HG02884 (cell line): ENCODE measurements around the gene PARM1.
A peak's percentile ranks its signal among the peaks of the same experiment; 100 is the strongest.

Source experiments
- ATAC-seq: cut with Tn5 transposase; IDR thresholded peaks from one replicate; pipeline ENCODE4 v1.9.1; 2021; ENCODE audit warnings: mild to moderate bottlenecking, moderate library complexity; ENCODE audit not compliant: unreplicated experiment

PARM1 gene

GRCh38 chr4:74932832-74933561 lies at the start of gene PARM1:
Gene PARM1, plus strand, starts transcription at chr4:74933116. Its CDS starts 212 bp downstream, at chr4:74933328.
- ATAC-seq = peak; percentile 64

GRCh38 chr4:74884266-74884665 lies 48.6 kb upstream of the PARM1 start:
- no peak for ATAC-seq

DNA sequence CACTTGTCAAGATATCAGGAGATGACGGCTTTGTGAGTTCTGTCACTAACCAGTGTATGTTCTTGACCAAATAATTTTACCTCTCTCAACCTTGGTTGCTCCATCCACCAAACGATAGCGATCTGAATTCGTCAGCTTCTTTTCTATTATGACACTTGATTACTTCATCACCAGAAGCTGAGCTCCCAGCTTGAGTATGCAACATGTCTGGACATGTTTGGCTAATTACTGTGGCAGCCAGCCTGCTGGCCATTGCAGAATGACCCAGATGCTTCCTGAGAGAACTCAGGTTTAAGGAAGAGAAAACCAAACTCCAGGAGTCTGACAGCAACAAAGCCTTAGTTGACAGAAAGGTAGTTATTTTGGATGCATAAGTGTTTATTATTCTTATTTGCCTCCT lies 46.4 kb upstream of the PARM1 start:
- ATAC-seq = no peak

DNA sequence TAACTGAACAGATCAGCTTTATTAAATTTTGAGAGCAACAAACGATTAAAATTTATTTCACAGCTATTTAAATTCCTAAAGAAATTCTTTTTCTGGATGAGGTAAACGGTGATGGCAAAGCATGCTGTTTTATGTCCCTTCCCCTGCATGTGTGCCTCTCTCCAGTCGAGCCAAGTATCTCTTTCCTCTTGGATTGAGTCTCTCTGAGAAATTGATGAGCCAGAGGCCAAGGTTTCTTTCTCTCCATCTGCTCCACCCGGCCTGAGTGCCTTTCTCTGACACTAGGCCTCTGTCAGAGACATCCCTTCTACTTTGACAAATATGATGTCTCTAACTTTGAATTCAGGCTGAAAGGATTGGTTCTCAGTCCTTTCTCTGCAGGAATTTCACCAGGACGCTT lies 42.6 kb upstream of the PARM1 start:
- no peak for ATAC-seq

GRCh38 chr4:74891037-74891436 lies 41.9 kb upstream of the PARM1 start:
- no peak for ATAC-seq

- ATAC-seq = no peak
Observed at GRCh38 chr4:74893171-74893570, 39.7 kb upstream of the PARM1 start.

DNA sequence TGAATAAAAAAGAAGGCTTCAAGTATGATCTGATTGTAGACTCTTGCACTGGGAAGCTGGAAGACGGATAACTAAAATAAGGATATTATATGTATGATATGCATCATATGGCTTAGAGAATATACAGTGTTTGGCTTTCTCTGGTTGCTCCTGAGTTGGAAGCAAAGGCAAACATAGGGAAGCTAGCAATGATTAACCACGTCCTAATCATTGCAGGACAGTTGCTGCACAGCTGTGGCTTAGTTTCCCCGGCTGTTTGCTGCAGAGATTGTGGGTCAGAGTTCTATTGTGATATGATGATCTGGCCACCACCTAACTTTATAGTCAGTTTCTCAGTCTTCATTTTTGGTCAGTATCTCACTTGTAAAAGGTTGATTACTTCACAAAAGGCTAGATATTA lies 36.3 kb upstream of the PARM1 start:
- ATAC-seq = no peak

DNA sequence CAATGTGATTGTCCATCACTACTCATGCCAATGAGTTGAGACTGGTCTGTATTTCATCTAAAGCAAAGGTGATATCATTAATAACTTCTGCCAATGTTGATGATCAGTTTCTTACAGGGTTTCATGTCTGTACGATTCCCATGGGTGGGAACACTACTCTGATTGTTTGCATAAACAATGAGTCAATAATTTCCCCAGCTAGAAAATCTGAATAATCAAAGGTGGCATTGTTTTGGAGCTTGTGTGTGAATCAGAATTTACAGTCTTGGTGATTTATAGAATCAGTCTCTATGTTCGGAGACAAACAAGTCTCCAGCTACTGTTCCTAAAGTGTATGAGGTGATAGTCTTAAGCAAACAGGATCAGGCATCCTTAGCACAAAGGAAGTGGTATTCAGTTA lies 35.5 kb upstream of the PARM1 start:
- ATAC-seq = no peak

DNA sequence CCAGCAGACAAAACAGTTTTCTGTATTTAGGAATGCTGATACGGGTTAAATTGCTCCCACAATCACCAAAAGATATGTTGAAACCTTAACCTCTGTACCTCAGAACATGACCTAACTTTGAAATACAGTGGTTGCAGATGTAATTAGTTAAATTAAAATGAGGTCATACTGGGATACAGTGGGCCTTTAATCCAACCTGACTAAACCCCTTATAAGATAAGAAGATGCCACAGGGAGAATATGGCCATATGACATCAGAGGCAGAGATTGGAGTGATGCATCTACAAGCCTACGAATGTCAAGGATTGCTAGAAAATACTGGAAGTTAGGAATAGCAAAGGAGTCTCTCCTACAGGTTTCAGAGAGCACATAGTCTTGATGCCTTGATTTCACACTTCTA lies 32.1 kb upstream of the PARM1 start:
- ATAC-seq = no peak

DNA sequence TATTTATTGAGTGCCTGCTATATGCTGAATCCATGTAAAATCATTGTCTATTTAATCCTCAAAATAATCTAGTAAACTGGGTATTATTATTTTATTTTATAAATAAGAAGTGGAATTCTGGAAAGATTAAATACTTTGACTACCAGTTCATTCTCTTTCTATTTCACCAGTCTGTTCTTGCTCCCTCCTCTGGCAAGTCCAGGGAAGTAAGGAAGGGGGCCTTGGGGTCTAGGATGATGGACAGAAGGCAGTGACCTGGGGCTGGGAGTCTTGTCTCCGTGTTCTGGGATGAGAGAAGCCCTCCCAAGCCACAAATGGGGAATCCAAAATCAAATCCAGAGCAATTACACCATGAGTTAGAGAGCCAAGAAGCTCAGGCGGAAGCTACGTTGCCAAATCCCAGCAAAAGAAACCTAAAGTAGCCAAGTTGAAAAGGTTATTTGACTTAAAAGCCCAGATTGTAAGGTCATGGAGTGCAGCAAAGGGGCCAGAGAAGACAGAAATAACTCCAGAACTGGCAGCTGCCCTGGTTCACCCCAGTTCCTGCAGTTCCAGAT lies 28.3 kb upstream of the PARM1 start:
- ATAC-seq = no peak

GRCh38 chr4:74906771-74907170 lies 26.1 kb upstream of the PARM1 start:
- ATAC-seq = no peak

DNA sequence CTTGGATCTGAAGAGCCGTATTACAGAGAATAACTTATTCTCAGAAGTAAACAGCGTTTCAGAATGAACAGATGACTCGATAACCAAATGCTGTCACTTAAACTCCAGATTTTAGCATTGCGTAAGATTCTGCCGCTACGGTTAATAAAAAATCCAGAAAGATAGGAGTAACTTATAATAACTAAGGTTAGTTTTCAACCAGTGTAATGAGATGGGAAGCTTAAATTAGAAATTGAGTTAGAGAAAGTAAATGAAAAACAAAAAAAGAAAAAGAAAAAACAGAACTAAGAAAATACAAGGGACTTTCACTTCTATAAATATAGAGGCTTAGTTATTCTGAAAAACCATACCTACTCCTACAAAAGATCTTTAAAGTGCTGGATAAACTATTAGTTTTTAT lies 13.1 kb upstream of the PARM1 start:
- peak; percentile 41 for ATAC-seq

DNA sequence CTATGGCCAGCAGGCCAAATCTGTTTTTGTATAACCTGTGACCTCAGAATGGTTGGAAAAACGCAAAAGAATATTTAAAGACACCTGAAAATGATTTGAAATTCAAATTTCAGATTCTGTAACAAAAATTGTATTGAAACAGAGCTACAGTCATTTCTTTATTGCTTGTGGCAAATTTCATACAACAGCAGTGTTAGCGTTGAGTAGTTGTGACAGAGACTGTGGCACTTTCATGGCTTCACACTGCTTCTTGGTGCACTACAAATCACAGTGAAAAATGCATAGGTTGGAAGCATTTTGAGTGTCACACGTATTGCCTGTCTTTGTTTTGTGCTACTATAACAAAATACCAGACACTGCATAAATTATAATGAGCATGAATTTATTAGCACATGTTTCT lies 12.2 kb upstream of the PARM1 start:
- peak; percentile 47 for ATAC-seq

GRCh38 chr4:74921490-74921889 lies 11.4 kb upstream of the PARM1 start:
- ATAC-seq = no peak

- no peak for ATAC-seq
Observed at GRCh38 chr4:74926007-74926406, 6.9 kb upstream of the PARM1 start.

DNA sequence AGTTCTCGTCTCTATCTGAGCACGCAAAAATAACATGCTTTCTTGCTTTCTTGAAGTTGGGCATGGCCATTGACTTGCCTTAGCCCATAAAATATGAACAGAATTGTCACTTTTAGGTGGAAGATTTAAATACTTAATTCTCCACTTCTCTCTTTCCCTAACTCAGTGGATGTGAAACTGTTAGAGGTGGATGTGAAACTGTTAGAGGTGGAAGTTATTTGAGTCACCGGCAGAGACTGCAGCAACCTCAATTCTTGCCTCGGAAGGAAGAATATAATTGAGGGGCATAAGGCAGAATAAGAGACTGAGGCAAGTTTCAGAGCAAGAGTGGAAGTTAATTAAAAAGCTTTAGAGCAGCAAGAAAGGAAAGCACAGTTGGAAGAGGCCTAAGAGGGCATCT lies 2.8 kb upstream of the PARM1 start:
- ATAC-seq = peak; percentile 51

DNA sequence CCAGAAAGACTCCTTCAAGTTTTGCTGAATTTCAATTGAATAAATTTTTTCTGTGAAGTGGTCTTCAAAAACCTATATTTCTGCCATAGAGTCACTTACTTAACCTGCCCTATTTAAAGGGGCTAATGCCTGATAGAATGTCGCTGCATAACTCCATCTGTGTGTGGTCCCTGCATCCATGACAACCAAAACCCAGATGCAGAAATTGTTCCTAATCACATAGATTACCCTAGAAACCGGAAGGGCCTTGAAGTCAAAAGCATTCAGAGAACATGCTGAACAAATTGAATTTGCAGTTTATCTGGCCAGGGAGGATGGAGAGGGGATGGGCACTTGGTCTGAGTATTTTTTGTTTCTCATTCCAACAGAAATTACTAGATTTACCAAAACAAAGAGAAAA lies 1.5 kb upstream of the PARM1 start:
- no peak for ATAC-seq

GRCh38 chr4:74932010-74932409 lies 906 bp upstream of the PARM1 start:
- ATAC-seq = no peak

DNA sequence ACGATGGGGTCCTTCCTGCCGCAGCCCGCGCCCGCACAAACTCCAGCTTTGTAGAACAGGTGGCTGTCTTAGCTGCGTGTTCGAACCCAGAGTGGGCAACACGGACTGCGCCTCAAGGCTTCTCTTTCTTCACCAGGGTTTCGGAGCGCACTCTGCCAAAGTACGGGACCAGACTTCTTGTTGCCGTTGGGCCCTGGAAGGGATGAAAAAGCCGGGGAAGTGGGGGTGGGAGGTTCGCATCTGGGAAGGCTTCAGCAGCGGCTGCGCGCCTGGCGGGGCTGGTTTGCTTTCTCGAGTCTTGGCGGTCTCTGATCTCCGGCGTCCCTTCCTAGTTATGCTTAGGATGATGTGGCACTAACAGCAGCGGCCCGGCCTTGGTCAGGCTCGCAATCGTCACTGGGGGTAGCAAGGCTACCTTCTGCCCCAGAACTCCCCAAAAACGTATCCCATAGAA lies 673 bp downstream of the PARM1 start:
- ATAC-seq = no peak

GRCh38 chr4:74934016-74934831 lies 1.3 kb downstream of the PARM1 start:
- no peak for ATAC-seq

DNA sequence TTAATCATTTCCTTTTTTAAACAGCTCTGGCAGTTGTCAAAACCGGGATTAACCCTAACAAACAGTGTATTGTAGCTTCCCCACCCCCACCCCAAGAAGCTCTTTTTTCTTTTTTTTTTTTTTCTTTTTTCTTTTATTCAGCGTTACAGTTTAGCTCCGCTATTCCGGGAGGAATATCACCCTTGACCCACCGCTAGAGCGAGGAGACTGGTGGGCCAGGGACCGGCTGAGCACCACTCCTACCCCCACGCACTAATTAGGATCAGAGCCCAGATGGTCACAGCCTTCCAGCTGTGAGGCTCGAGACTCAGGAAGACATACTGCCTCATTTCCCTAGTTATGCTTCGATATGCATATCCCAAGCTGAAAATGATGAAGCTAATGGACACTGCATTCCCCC lies 2.0 kb downstream of the PARM1 start:
- ATAC-seq = no peak

DNA sequence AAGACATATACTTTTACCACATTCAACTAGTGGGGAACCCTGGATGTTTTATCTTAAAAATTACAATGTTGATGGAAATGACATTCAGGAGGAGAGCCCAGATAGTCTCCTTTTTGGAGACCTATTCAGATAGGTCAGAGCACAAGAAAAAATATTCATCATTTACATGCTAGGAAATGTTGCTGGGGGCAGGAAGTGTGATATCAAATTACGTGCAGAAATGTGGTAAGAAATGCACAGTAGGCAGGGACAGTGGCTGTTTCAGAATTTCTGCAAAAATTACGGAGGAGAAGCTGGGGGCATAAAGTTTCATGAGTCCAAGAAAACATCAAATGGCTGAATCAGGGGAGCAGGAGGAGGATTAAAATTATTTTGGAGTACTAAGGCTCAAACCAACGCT lies 8.2 kb downstream of the PARM1 start:
- ATAC-seq = no peak
